IPS-NIHi11 (cell line): Measurements from ENCODE around the gene BRWD1.

Experiments used
- DNase-seq: peaks from one replicate; pipeline ENCODE4 v3.0.0; 2012; ENCODE audit warnings: mixed read lengths, low spot score

Gene BRWD1

DNA sequence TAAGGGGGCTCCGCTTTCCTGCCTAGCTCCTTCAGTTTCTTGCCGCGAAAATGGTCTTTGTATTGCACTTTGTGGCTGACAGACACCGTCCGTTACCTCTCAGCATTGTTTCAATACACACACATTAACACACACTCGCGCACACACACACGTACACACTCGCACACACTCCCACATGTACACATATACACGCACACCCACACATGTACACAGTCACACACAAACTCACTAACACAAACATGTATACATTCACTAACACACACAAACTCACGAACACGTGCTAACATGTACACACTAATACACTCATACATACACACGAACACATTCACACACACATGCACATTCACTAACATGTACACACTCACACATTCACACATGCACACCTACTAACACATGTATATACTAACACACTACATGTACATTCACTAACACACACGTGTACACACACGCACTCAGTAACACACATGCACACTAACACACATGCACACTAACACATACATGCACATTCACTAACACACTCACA lies 179.1 kb downstream of the BRWD1 start:
- DNase-seq = no peak
